ENCODE results near the gene GAS7. TPM values are rescaled to one million over a fixed set of nuclear protein-coding genes. Genes with fewer than 3 reads are reported as not detected.

Gene GAS7
- total RNA-seq, 6 donors from 2014 or later = 19.9 to 87.1 (median 41.5) TPM

DNA sequence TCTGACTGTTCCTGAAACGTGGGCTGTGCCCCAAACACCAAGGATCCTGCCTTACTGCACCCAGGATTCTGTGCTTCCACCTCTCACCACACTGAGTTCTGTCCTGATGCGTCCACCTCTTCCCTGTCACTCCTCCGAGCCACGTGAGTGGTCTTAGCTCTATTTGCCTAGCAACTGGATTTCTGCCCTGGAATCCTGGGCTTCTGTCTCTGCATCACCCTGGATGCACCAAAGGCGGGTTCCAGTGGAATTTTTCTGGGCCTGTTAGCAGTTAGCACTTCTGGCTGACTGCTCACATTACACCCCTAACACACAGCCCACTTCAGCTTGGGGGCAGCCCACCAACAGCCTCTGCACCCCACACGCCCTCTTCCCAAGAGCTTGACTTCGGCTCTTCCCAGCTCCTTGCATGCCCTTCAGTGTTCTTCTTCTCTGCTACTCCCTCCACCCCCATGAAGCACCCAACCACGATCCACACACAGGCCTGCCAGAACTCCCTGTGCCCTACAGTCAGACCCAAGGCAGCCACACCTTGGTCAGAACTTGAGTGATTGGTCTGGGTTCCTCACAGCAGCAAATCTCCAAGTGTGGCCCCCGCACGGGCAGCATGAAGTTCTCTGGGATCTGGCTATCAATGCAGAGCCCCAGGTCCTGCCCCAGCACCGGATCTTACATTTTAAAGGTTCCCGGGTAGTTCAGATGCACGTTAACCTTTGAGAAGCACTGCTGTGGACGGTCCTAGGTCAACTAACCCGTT, 163.5 kb downstream of the GAS7 start:
- Histone ChIP-seq H3K4me1 (peaks cover 0 to 35% (median 20%) of the 10 kb centered on the region in 4 donors), H3K27me3 (no peaks in the 10 kb centered on the region), H3K4me3 (peak overlapping the region in 1 of 4 donors; percentile 22), H3K9me3 (no peaks in the 10 kb centered on the region), H3K36me3 (no peaks in the 10 kb centered on the region), H3K27ac (peak overlapping the region; percentile 65 to 81 (median 76))
- no peak for DNase-seq
- ATAC-seq (ENCODE audit: low FRiP score in 2 of 2) = no peak
- WGBS, 2 donors = 68 to 83% methylated on average over 13 to 15 of the region's 15 CpGs
- TF ChIP-seq EP300 (IDR thresholded peaks at IDR 0.05) (no peak), POLR2AphosphoS5 (IDR thresholded peaks at IDR 0.05) (no peak), POLR2A (IDR thresholded peaks at IDR 0.05) (no peak)
- TF ChIP-seq, protein P1, sequence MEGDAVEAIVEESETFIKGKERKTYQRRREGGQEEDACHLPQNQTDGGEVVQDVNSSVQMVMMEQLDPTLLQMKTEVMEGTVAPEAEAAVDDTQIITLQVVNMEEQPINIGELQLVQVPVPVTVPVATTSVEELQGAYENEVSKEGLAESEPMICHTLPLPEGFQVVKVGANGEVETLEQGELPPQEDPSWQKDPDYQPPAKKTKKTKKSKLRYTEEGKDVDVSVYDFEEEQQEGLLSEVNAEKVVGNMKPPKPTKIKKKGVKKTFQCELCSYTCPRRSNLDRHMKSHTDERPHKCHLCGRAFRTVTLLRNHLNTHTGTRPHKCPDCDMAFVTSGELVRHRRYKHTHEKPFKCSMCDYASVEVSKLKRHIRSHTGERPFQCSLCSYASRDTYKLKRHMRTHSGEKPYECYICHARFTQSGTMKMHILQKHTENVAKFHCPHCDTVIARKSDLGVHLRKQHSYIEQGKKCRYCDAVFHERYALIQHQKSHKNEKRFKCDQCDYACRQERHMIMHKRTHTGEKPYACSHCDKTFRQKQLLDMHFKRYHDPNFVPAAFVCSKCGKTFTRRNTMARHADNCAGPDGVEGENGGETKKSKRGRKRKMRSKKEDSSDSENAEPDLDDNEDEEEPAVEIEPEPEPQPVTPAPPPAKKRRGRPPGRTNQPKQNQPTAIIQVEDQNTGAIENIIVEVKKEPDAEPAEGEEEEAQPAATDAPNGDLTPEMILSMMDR (IDR thresholded peaks at IDR 0.05) = no peak

DNA sequence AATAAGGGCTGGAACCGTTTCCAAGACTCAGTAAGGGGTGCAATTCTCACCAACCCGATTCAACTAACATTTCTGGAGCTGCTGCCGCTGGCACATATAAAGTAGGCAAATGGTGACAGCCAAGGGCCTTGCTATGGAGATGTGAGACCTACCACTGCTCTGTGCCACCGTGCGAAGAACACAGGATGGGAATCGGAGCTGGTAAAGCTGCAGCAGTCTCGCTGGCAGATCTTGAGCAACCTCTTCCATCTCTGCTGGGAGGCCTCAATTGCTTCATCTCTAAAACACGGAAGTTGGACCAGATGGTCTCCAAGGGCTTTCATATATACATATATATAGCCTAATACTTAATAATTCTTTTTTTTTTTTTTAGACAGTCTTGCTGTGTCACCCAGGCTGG, 164.4 kb downstream of the GAS7 start:
- peak in 1 of 2 donors; percentile 62 for ATAC-seq (ENCODE audit: low FRiP score in 2 of 2)
- 58 to 83% methylated on average over 8 of the region's 8 CpGs for WGBS, 2 donors
- peak in 1 of 2 donors; percentile 66 for DNase-seq
- Histone ChIP-seq H3K4me3 (peak overlapping the region in 1 of 4 donors; percentile 3), H3K9me3 (no peaks in the 10 kb centered on the region), H3K36me3 (no peaks in the 10 kb centered on the region), H3K27me3 (no peaks in the 10 kb centered on the region), H3K27ac (peak overlapping the region; percentile 65 to 81 (median 76)), H3K4me1 (peaks cover 0 to 35% (median 20%) of the 10 kb centered on the region in 4 donors)
- TF ChIP-seq POLR2A (IDR thresholded peaks at IDR 0.05) = no peak
- TF ChIP-seq POLR2AphosphoS5 (IDR thresholded peaks at IDR 0.05) = peak in 1 of 2 donors; percentile 78

DNA sequence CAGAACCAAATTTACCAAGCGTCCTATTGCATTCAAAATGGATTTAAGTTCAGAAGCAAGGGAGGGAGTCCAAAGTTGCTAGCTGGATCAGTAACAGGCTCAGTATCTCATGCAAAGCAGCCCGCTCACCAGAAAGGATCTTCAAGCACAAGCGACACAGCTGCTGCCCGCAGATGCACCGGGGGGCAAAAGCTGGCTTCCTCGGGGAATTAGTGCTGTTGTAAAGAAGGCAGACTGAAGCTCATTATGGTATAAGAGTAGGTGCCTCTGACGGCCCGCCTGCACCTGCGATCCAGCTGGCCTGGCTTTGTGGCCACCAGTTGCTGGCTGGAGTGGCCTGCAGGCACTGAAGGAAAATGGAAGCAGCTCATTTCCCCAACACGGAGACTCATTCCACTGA, 165.0 kb downstream of the GAS7 start:
- H3K9me3 ChIP-seq = no peaks in the 10 kb centered on the region
- no peak for TF ChIP-seq POLR2AphosphoS5 (IDR thresholded peaks at IDR 0.05)
- TF ChIP-seq, protein P1 (IDR thresholded peaks at IDR 0.05) = no peak
- no peak for TF ChIP-seq EP300 (IDR thresholded peaks at IDR 0.05)
- no peak for TF ChIP-seq POLR2A (IDR thresholded peaks at IDR 0.05)
- peaks cover 3 to 35% (median 20%) of the 10 kb centered on the region in 4 donors for H3K4me1 ChIP-seq
- H3K36me3 ChIP-seq = no peaks in the 10 kb centered on the region
- no peak for ATAC-seq (ENCODE audit: low FRiP score in 2 of 2)
- H3K27me3 ChIP-seq = no peaks in the 10 kb centered on the region
- DNase-seq = peak in 1 of 2 donors; percentile 65
- WGBS, 2 donors = 75 to 85% methylated on average over 9 to 10 of the region's 10 CpGs
- H3K4me3 ChIP-seq = peak overlapping the region in 1 of 4 donors; percentile 3
- peak overlapping the region; percentile 65 to 81 (median 76) for H3K27ac ChIP-seq

DNA sequence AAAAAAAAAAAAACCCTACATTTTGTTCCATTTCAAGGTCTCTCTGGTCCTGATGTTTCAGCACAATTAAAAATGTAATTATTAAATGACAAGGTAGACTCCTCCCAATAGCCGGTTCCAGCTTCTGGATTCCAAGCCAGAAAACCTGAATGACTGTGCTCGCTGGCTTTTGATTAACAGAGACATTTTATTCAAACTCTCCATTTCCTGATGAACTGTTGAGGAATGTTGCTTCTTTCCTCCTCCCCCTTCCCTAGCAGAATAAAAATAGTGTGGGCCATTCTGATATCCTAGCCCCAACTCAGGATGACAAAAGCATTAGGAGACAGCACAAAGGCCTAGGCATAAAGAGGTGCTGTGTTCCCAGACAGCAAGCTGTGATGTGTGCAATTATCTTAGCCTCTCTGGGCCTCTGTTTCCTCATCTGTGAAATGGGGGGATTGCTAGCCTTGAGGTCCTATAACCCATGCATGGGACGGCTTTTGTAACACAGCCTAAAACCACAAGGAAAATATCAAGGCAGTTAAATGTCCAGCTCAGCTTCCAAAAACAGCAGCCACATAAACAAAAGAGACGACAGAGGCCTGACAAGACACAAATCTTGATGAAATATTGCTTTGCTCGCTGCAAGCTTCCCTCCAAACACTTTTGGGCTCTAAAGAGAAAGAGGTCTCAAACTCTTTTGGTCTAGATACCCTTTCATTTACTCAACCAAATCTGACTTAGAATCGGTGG, 166.1 kb downstream of the GAS7 start:
- Histone ChIP-seq H3K4me1 (peaks cover 3 to 35% (median 18%) of the 10 kb centered on the region in 4 donors), H3K36me3 (no peaks in the 10 kb centered on the region), H3K27me3 (no peaks in the 10 kb centered on the region), H3K27ac (no peak overlapping the region), H3K9me3 (no peaks in the 10 kb centered on the region), H3K4me3 (no peak overlapping the region)
- ATAC-seq (ENCODE audit: low FRiP score in 2 of 2) (no peak), DNase-seq (no peak)
- 53 to 62% methylated on average over 6 of the region's 6 CpGs for WGBS, 2 donors
- TF ChIP-seq POLR2A (IDR thresholded peaks at IDR 0.05) (no peak), POLR2AphosphoS5 (IDR thresholded peaks at IDR 0.05) (no peak), EP300 (IDR thresholded peaks at IDR 0.05) (no peak)
- TF ChIP-seq, protein P1 (IDR thresholded peaks at IDR 0.05) = no peak

DNA sequence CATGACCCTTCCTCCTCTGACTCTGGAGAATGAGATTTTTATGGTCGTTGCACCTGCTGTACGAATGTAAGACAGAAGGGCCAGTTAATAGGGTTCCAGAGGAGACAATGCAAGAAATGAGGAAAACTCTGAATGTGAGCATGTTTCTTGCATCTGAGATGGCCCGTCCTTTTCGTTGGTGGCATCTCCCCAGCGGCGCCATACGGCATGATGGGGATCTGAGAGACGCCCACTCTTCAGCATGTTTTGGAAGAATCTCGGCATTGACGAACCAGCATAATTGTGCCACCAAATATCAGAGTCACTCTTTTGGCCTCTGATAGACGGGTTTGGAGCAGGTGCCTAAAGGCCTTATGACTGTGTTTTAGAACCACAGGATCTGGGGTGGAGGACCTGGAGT, 166.8 kb downstream of the GAS7 start:
- Histone ChIP-seq H3K27me3 (no peaks in the 10 kb centered on the region), H3K9me3 (no peaks in the 10 kb centered on the region), H3K27ac (no peak overlapping the region), H3K4me1 (peaks cover 3 to 31% (median 15%) of the 10 kb centered on the region in 4 donors), H3K36me3 (no peaks in the 10 kb centered on the region), H3K4me3 (no peak overlapping the region)
- ATAC-seq (ENCODE audit: low FRiP score in 2 of 2) (no peak), DNase-seq (no peak)
- no peak for TF ChIP-seq POLR2AphosphoS5 (IDR thresholded peaks at IDR 0.05)
- TF ChIP-seq, protein P1 (IDR thresholded peaks at IDR 0.05) = no peak
- TF ChIP-seq EP300 (IDR thresholded peaks at IDR 0.05) = no peak
- TF ChIP-seq POLR2A (IDR thresholded peaks at IDR 0.05) = no peak
- WGBS, 2 donors = 87 to 95% methylated on average over 11 of the region's 11 CpGs
